ENCODE measurements around the gene SFTPD.

DNA sequence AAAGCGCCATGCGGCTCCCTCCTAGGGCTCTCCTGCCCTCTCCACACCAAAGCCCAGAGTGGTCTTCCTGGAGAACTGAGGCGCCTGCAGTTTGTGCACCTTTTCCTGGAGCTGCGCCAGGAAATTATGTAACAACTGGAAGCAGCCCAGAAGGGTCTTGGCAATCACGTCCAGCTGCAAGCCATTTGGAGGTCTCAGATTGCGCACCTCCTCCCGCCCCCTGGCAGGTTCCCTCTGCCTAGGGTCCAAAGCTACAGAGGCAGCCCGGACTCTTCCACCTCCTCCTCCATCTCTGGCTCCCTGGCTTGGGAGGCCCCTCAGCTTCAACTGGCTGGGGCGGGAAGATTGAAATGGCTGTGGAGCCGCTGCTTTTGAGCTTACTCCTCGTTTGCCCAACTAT, 34.0 kb upstream of the SFTPD start:
- TF ChIP-seq, protein P1, sequence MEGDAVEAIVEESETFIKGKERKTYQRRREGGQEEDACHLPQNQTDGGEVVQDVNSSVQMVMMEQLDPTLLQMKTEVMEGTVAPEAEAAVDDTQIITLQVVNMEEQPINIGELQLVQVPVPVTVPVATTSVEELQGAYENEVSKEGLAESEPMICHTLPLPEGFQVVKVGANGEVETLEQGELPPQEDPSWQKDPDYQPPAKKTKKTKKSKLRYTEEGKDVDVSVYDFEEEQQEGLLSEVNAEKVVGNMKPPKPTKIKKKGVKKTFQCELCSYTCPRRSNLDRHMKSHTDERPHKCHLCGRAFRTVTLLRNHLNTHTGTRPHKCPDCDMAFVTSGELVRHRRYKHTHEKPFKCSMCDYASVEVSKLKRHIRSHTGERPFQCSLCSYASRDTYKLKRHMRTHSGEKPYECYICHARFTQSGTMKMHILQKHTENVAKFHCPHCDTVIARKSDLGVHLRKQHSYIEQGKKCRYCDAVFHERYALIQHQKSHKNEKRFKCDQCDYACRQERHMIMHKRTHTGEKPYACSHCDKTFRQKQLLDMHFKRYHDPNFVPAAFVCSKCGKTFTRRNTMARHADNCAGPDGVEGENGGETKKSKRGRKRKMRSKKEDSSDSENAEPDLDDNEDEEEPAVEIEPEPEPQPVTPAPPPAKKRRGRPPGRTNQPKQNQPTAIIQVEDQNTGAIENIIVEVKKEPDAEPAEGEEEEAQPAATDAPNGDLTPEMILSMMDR (IDR thresholded peaks at IDR 0.05), result no peak
- TF ChIP-seq POLR2A (IDR thresholded peaks at IDR 0.05), result no peak
